Measurements from ENCODE around the gene KIF2C.
A peak's percentile ranks its signal among the peaks of the same experiment; 100 is the strongest.

Gene KIF2C

DNA sequence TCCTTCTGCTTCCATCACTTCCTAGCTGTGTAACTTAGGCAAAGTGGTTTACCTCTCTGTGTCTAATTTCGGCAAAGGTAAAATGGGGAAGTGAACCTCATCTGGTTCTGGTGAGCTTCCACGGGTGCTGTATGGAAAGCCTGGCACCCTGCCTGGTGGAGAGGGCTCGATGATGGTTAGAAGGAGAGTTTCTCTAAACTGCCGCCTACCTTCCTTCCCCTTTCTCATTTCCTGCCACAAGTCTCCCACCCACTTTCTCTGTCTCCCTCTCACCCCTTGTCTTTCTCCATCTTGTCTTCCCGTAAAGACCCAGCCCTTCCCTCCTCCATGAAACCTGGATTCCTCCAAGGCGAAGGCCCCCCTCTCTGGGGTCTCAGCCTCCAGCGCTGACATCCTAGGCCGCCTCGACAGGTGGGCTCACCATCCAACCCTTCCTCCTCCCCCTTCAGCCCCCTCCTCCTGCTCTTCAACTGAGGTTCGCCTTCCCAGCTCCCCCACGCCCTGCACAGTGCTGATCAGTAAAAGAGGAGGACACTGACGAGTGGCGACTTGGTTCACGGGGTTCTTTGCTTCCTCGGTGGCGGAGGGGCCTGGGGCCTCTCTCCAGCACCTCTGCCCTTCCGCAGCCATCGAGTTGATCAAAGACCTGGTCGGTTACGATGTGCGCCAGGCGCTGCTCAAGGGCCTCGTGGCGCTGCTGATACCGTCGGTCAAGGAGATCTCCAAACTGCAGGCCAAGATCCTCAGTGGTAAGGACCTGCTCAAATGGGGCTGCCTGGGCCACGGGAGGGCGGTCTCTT is 15.9 kb upstream of the KIF2C start:
- TF ChIP-seq, protein P1, sequence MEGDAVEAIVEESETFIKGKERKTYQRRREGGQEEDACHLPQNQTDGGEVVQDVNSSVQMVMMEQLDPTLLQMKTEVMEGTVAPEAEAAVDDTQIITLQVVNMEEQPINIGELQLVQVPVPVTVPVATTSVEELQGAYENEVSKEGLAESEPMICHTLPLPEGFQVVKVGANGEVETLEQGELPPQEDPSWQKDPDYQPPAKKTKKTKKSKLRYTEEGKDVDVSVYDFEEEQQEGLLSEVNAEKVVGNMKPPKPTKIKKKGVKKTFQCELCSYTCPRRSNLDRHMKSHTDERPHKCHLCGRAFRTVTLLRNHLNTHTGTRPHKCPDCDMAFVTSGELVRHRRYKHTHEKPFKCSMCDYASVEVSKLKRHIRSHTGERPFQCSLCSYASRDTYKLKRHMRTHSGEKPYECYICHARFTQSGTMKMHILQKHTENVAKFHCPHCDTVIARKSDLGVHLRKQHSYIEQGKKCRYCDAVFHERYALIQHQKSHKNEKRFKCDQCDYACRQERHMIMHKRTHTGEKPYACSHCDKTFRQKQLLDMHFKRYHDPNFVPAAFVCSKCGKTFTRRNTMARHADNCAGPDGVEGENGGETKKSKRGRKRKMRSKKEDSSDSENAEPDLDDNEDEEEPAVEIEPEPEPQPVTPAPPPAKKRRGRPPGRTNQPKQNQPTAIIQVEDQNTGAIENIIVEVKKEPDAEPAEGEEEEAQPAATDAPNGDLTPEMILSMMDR (conservative IDR thresholded peaks at IDR 0.05; ENCODE audit: control insufficient read depth, insufficient read depth, low read depth, low read length): no peak
- H3K4me3 ChIP-seq (ENCODE audit: control insufficient read depth, low read depth, low read length): no peak overlapping the region
- no peak for DNase-seq (ENCODE audit: low read depth)

DNA sequence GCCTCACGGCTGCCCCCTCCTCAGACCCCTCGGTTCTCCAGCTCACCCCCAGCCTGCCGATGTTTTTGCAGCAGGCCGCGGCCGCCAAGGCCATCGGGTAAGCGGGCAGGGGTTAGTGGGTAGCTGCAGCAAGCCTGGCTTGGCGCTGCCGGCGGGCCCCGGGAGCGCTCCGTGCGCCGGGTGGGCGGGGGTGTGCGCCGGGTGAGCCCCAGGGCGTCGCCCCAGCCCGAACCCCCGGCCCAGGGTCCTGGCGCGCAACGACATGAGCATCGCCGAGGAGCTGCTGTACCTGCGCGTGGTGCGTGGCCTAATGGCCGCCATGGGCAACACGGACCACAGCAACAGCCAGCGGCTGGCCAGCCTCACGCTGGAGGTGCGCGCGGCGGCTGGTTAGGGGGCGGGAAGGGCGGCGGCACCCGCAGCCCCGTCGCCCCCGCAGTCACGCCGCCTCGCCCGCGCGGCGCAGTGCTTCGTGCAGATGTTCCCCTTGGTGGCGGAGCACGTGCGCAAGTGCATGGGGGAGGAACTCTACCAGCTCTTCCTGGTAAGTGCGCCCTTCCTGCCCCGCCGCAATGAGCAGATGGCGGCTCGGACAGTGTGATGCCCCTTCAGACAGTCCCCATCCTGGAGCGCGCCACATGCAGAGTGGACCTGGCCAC is 15.2 kb upstream of the KIF2C start:
- TF ChIP-seq, protein P1 (conservative IDR thresholded peaks at IDR 0.05; ENCODE audit: control insufficient read depth, insufficient read depth, low read depth, low read length): no peak
- H3K4me3 ChIP-seq (ENCODE audit: control insufficient read depth, low read depth, low read length): no peak overlapping the region
- no peak for DNase-seq (ENCODE audit: low read depth)

DNA sequence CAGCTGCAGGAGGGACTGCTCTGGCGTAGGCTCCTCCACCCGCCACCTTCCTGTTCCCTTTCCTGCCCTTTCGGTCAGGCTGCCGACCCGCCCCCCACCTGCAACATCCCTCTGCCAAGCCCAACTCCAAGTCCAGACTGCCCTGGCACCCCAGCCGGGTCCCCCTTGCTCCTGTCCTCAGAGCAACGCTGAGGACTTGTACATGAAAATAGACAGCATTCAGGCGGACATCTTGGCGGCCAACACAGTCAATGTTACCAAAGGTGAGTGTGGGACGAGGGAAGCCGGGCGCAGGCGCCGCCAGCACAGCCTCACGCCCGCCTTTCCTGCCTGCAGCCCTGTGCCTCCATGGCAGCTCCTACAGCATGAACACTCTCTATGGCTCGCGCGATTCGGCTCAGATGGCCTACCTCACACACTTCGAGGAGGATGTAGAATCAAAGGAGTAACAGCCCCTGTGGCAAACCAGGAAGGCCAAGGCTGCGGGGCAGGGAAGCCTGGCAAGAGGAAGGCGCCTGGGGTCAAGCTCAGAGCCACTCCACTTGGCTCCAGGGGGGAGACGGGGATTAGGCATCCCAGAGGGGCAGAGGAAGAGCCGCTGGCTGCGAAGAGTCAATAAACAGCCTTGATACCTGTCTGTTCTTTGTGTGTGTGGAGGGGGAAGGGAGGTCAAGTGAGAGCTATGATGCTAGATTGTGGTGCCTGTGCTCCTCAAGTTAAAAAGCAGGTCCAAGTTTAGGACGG is 14.5 kb upstream of the KIF2C start:
- no peak overlapping the region for H3K4me3 ChIP-seq (ENCODE audit: control insufficient read depth, low read depth, low read length)
- TF ChIP-seq, protein P1 (conservative IDR thresholded peaks at IDR 0.05; ENCODE audit: control insufficient read depth, insufficient read depth, low read depth, low read length): no peak
- DNase-seq (ENCODE audit: low read depth): no peak

DNA sequence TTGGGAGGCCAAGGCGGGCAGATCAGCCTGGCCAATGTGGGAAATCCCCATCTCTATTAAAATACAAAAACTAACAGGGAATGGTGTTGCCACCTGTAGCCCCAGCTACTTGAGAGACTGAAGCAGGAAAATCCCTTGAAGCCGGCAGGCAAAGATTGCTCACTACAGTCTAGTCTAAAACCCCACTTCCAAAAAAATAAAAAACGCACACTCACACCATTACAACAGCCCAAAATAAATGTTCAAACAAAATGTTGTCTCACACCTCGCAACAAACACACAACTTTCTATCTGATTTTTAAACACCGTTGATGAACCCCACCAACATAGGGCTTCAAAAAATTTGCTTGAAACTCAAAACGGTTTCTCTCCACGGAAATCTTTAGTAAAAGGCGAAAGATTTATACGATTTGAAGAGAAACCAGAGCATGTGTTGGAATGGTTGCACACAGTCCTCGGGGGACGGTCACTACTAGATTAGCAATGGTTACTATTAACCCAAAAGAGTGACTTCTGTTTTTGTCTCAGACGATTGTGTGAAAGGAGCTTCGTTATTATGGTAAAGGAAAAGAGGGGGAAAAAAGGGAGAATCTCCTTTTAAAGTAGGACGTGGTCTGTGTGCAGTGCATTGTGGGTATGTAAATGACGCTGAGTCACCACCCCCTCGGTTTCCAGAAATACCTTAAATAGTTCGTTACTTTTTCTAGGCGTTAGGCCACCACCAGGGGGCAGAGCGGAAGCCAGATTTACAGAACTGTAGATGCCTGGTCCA is 8.7 kb upstream of the KIF2C start, which contains the start of gene RNU5D-1:
Gene RNU5D-1 (minus strand): TSS at position 430 of the 772 bp plus-strand sequence.
- TF ChIP-seq, protein P1 (conservative IDR thresholded peaks at IDR 0.05; ENCODE audit: control insufficient read depth, insufficient read depth, low read depth, low read length): peak; percentile 82
- H3K4me3 ChIP-seq (ENCODE audit: control insufficient read depth, low read depth, low read length): no peak within 1 kb of the TSS
- DNase-seq (ENCODE audit: low read depth): peak; percentile 97

DNA sequence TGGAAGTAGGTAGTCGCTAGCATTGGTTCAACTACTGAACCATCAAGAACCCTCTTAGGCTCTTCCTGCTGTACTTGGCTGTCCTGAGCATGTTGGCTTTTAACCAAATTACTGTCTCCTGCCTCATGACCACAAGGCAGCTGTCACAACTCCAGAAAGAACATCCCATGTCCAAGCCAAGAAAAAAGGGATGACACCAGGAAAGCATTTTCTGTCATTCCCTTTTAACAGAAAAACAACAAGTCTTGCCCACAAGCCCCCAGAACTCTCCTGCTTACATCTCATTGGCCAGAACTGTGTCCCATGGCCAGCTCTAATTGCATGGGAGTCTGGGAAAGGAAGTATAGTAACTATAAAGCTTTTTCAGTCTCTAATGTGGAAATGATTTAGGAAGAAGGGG is 6.3 kb upstream of the KIF2C start:
- no peak overlapping the region for H3K4me3 ChIP-seq (ENCODE audit: control insufficient read depth, low read depth, low read length)
- DNase-seq (ENCODE audit: low read depth): peak; percentile 97
- TF ChIP-seq, protein P1 (conservative IDR thresholded peaks at IDR 0.05; ENCODE audit: control insufficient read depth, insufficient read depth, low read depth, low read length): no peak

DNA sequence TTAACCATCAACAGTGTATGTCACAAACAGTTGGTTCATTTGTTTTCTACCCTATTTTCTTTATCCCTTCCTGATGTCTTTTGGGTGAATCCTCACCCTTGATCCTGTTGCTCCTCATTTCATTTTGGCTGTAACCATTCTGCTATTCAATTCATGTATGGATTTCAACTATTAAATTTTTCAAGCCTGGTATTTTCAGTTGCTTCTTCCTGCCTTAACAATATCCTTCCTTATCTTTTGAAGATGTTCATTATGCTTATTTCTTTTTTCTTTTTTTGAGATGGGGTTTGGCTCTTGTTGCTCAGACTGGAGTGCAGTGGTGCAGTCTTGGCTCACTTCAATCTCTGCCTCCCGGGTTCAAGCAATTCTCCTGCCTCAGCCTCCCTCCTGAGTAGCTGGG is 5.9 kb upstream of the KIF2C start:
- no peak for DNase-seq (ENCODE audit: low read depth)
- H3K4me3 ChIP-seq (ENCODE audit: control insufficient read depth, low read depth, low read length): no peak overlapping the region
- TF ChIP-seq, protein P1 (conservative IDR thresholded peaks at IDR 0.05; ENCODE audit: control insufficient read depth, insufficient read depth, low read depth, low read length): no peak
